Stimulated activated CD8-positive, alpha-beta memory T cell treated with anti-CD3 and anti-CD28 coated beads, Interleukin-7, amount 100 ng/mL, for 48 hours (primary cell): ENCODE data around the gene BCL2L11.

ENCODE experiments used
- DNase-seq, 2 donors: peaks; one replicate each; pipeline ENCODE4 v3.0.0-alpha.2; 2020; ENCODE audit warnings: low read depth in 1 of 2; ENCODE audit errors: extremely low read depth in 1 of 2

BCL2L11 gene

GRCh38 chr2:111117598-111118480 is 2.9 kb upstream of the BCL2L11 start:
- no peak for DNase-seq

GRCh38 chr2:111118481-111118980 is 2.2 kb upstream of the BCL2L11 start:
- DNase-seq: no peak

GRCh38 chr2:111118981-111119821 is 1.5 kb upstream of the BCL2L11 start:
- DNase-seq: no peak

- no peak for DNase-seq
Measured at GRCh38 chr2:111119822-111120252, 877 bp upstream of the BCL2L11 start.

- DNase-seq: no peak
Measured at GRCh38 chr2:111121028-111121827, 514 bp downstream of the BCL2L11 start.

- peak in 1 of 2 donors; percentile 72 for DNase-seq
Measured at GRCh38 chr2:111121828-111122630, 1.3 kb downstream of the BCL2L11 start.

- DNase-seq: no peak
Measured at GRCh38 chr2:111122631-111123421, 2.1 kb downstream of the BCL2L11 start.

GRCh38 chr2:111123751-111124150 is 3.0 kb downstream of the BCL2L11 start:
- DNase-seq: no peak

- no peak for DNase-seq
Measured at GRCh38 chr2:111126581-111126980, 5.9 kb downstream of the BCL2L11 start.

GRCh38 chr2:111127351-111127750 is 6.6 kb downstream of the BCL2L11 start:
- no peak for DNase-seq

GRCh38 chr2:111128096-111128495 is 7.4 kb downstream of the BCL2L11 start:
- DNase-seq: no peak

GRCh38 chr2:111133603-111134002 is 12.9 kb downstream of the BCL2L11 start:
- DNase-seq: no peak

- no peak for DNase-seq
Measured at GRCh38 chr2:111134055-111134454, 13.3 kb downstream of the BCL2L11 start.

- DNase-seq: no peak
Measured at GRCh38 chr2:111135237-111135909, 14.7 kb downstream of the BCL2L11 start.

- DNase-seq: no peak
Measured at GRCh38 chr2:111135910-111136297, 15.2 kb downstream of the BCL2L11 start.

GRCh38 chr2:111138839-111139238 is 18.1 kb downstream of the BCL2L11 start:
- DNase-seq: no peak

GRCh38 chr2:111139637-111140317 is 19.1 kb downstream of the BCL2L11 start:
- no peak for DNase-seq

- no peak for DNase-seq
Measured at GRCh38 chr2:111140815-111141214, 20.1 kb downstream of the BCL2L11 start.
